Measurements from ENCODE around the gene SRA1.

GRCh38 chr5:140545606-140546005, 11.7 kb downstream of the SRA1 start:
- TF ChIP-seq CTCF (IDR thresholded peaks at IDR 0.05) (no peak), POLR2A (IDR thresholded peaks at IDR 0.05) (no peak)

Data from heart left ventricle (tissue), 13 donors.